HepG2 (cell line): ENCODE data around the gene MYL11. TPM values are rescaled to one million over a fixed set of nuclear protein-coding genes. Genes with fewer than 3 reads are reported as not detected.

Source experiments
- GABPA ChIP-seq, 2 experiments: IDR thresholded peaks; 2 replicates each; pipeline ENCODE4 v1.6.1; 2011 to 2016; ENCODE audit warnings: low read depth in 2 of 2, low read length in 1 of 2, missing biosample characterization in 1 of 2, missing genetic modification characterization in 1 of 2
- PBX3 ChIP-seq: sonication (generic); formaldehyde crosslinking; IDR thresholded peaks from 2 replicates; pipeline ENCODE4 v1.8.1; 2023; ENCODE audit warnings: missing genetic modification reagents, inconsistent platforms, borderline replicate concordance
- RELA ChIP-seq: sonication (generic); formaldehyde crosslinking; IDR thresholded peaks from 2 replicates; pipeline ENCODE4 v1.4.0; 2020; ENCODE audit warnings: missing genetic modification reagents
- RXRA ChIP-seq: sonication (generic); formaldehyde crosslinking; IDR thresholded peaks from 2 replicates; pipeline ENCODE4 v1.5.1; 2020; ENCODE audit warnings: missing genetic modification reagents
- SIX4 ChIP-seq: sonication (generic); formaldehyde crosslinking; IDR thresholded peaks from 2 replicates; pipeline ENCODE4 v1.4.0; 2020; ENCODE audit warnings: missing genetic modification reagents
- SOX6 ChIP-seq, 2 experiments: fragments of 450-650 bp in 1 of 2; sonication (generic) in 1 of 2; formaldehyde crosslinking in 1 of 2; IDR thresholded peaks; 2 replicates each; pipeline versions ENCODE4 v1.4.0 to v1.6.1; 2017 to 2020; ENCODE audit warnings: antibody characterized with exemption in 1 of 2, mild to moderate bottlenecking in 1 of 2, missing genetic modification reagents in 1 of 2
- SP5 ChIP-seq: IDR thresholded peaks from 2 replicates; pipeline ENCODE4 v1.6.1; 2016; ENCODE audit warnings: low read depth, borderline replicate concordance
- TFDP1 ChIP-seq: IDR thresholded peaks from 2 replicates; pipeline ENCODE4 v1.6.1; 2016; ENCODE audit warnings: missing compliant biosample characterization, missing genetic modification reagents, borderline replicate concordance
- ZNF569 ChIP-seq: sonication (generic); formaldehyde crosslinking; IDR thresholded peaks from 2 replicates; pipeline ENCODE4 v1.5.0; 2020; ENCODE audit warnings: mild to moderate bottlenecking, missing genetic modification reagents, moderate library complexity, borderline replicate concordance
- ZSCAN21 ChIP-seq: sonication (generic); formaldehyde crosslinking; IDR thresholded peaks from 2 replicates; pipeline ENCODE4 v1.8.0; 2022; ENCODE audit warnings: mild to moderate bottlenecking, missing genetic modification reagents, moderate library complexity, borderline replicate concordance
- ZSCAN29 ChIP-seq: sonication (generic); formaldehyde crosslinking; conservative IDR thresholded peaks from 2 replicates; pipeline ENCODE4 v1.4.0; 2020; ENCODE audit warnings: mild to moderate bottlenecking, missing genetic modification reagents
- polyA plus RNA-seq, 8 experiments: library from polyadenylated mRNA; depleted of rRNA in 3 of 8; stranded (reverse) in 7 of 8; unstranded in 1 of 8; fragments of >200 nt; fragmentation: Illumina TruSeq in 4 of 8; extraction: Trizol in 4 of 8; gene quantifications; 2 replicates each; pipeline versions ENCODE4 v1.2.1 to v1.2.3, GENCODE V29; 2011 to 2016; ENCODE audit warnings: low read depth in 4 of 8, missing spikeins in 1 of 8, mixed read lengths in 1 of 8; ENCODE audit not compliant: insufficient read depth in 1 of 8
- total RNA-seq, 5 experiments: library from RNA; depleted of rRNA; stranded (reverse); fragments of >200 nt; fragmentation: Illumina TruSeq; extraction: Trizol; gene quantifications; 2 replicates each; pipeline ENCODE4 v1.2.3, GENCODE V29; 2016; ENCODE audit warnings: low read depth in 1 of 5
- TF ChIP-seq, protein P1 (sequence below): sonication (generic); formaldehyde crosslinking; conservative IDR thresholded peaks from 2 replicates; pipeline ENCODE4 v1.4.0; 2020; ENCODE audit warnings: mild to moderate bottlenecking, missing genetic modification reagents, moderate library complexity
- TF ChIP-seq, protein P2 (sequence below): sonication (generic); formaldehyde crosslinking; IDR thresholded peaks from 2 replicates; pipeline ENCODE4 v1.4.0; 2020; ENCODE audit warnings: mild to moderate bottlenecking, missing genetic modification reagents

MYL11 gene
- total and polyA plus RNA-seq, 2 of the 13 experiments (the other 11 are each of a cell fraction or from before 2014, with no cell fraction given): not detected

GRCh38 chr16:30381291-30382041 is 6.9 kb downstream of the MYL11 start (continued):
- TF ChIP-seq, protein P1, sequence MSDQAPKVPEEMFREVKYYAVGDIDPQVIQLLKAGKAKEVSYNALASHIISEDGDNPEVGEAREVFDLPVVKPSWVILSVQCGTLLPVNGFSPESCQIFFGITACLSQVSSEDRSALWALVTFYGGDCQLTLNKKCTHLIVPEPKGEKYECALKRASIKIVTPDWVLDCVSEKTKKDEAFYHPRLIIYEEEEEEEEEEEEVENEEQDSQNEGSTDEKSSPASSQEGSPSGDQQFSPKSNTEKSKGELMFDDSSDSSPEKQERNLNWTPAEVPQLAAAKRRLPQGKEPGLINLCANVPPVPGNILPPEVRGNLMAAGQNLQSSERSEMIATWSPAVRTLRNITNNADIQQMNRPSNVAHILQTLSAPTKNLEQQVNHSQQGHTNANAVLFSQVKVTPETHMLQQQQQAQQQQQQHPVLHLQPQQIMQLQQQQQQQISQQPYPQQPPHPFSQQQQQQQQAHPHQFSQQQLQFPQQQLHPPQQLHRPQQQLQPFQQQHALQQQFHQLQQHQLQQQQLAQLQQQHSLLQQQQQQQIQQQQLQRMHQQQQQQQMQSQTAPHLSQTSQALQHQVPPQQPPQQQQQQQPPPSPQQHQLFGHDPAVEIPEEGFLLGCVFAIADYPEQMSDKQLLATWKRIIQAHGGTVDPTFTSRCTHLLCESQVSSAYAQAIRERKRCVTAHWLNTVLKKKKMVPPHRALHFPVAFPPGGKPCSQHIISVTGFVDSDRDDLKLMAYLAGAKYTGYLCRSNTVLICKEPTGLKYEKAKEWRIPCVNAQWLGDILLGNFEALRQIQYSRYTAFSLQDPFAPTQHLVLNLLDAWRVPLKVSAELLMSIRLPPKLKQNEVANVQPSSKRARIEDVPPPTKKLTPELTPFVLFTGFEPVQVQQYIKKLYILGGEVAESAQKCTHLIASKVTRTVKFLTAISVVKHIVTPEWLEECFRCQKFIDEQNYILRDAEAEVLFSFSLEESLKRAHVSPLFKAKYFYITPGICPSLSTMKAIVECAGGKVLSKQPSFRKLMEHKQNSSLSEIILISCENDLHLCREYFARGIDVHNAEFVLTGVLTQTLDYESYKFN: peak; percentile 51
- TF ChIP-seq PBX3: no peak
- 0 out of 2 replicates have a peak, but pooled peaks have one; percentile 19 for TF ChIP-seq RXRA
- no peak for TF ChIP-seq SOX6 (IDR thresholded peaks at IDR 0.05)
- 0 out of 2 replicates have a peak, but pooled peaks have one; percentile 16 for TF ChIP-seq SOX6 (CRISPR knock-in tag; IDR thresholded peaks at IDR 0.05)
- TF ChIP-seq ZSCAN21 (CRISPR knock-in tag): no peak
- 0 out of 2 replicates have a peak, but pooled peaks have one; percentile 10 for TF ChIP-seq SIX4 (CRISPR knock-in tag)
- no peak for TF ChIP-seq RELA (CRISPR knock-in tag)
- no peak for TF ChIP-seq TFDP1 (CRISPR knock-in tag)
- TF ChIP-seq, protein P2, sequence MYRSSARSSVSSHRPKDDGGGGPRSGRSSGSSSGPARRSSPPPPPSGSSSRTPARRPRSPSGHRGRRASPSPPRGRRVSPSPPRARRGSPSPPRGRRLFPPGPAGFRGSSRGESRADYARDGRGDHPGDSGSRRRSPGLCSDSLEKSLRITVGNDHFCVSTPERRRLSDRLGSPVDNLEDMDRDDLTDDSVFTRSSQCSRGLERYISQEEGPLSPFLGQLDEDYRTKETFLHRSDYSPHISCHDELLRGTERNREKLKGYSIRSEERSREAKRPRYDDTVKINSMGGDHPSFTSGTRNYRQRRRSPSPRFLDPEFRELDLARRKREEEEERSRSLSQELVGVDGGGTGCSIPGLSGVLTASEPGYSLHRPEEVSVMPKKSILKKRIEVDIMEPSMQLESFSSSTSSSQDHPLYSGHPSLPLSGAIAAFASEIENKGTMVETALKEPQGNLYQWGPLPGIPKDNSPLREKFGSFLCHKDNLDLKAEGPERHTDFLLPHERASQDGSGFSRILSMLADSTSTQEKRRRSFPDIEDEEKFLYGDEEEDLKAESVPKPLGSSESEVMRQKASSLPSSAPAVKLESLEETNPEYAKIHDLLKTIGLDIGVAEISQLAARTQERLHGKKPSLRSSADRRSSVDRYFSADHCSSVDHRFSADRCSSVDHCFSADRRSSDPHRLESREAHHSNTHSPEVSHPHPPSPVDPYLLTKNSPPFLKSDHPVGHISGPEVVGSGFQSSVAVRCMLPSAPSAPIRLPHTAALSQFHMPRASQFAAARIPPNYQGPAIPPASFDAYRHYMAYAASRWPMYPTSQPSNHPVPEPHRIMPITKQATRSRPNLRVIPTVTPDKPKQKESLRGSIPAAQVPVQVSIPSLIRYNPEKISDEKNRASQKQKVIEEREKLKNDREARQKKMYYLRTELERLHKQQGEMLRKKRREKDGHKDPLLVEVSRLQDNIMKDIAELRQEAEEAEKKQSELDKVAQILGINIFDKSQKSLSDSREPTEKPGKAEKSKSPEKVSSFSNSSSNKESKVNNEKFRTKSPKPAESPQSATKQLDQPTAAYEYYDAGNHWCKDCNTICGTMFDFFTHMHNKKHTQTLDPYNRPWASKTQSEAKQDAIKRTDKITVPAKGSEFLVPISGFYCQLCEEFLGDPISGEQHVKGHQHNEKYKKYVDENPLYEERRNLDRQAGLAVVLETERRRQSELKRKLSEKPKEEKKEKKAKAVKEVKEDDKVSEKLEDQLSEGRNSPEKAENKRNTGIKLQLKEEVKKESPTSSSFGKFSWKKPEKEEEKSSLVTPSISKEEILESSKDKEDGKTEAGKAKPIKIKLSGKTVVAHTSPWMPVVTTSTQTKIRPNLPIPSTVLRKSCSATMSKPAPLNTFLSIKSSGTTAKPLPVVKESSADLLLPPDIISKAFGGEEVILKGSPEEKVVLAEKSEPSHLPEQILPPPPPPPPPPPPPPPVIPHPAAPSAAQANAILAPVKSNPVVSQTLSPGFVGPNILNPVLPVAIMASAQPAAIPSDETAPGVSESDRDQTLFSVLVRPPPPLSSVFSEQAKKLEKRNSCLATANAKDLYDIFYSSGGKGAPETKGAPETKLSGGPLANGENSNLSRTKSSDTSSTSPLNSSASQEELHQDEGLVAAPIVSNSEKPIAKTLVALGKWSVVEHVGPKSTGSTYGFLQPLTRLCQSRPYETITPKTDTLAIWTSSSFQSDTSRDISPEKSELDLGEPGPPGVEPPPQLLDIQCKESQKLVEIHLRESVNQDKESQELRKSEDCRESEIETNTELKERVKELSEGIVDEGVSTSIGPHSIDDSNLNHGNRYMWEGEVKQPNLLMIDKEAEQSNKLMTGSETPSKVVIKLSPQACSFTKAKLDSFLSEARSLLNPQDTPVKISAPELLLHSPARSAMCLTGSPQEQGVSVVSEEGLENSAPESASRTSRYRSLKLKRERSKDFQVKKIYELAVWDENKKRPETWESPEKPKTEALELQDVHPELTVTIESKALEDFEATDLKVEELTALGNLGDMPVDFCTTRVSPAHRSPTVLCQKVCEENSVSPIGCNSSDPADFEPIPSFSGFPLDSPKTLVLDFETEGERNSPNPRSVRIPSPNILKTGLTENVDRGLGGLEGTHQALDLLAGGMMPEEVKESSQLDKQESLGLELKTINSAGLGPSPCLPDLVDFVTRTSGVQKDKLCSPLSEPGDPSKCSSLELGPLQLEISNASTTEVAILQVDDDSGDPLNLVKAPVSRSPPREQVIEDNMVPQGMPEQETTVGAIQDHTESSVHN: 0 out of 2 replicates have a peak, but pooled peaks have one; percentile 22
- TF ChIP-seq GABPA (IDR thresholded peaks at IDR 0.05; ENCODE audit: low read depth, low read length): peak; percentile 70
- peak; percentile 94 for TF ChIP-seq GABPA (CRISPR knock-in tag; IDR thresholded peaks at IDR 0.05; ENCODE audit: low read depth)
- TF ChIP-seq ZSCAN29 (CRISPR knock-in tag): 0 out of 2 replicates have a peak, but pooled peaks have one; percentile 37
- TF ChIP-seq SP5 (CRISPR knock-in tag): no peak
- TF ChIP-seq ZNF569 (CRISPR knock-in tag): no peak
